ENCODE data around the gene KCNG2. TPM values are rescaled to one million over a fixed set of nuclear protein-coding genes. Genes with fewer than 3 reads are reported as not detected.
A peak's percentile ranks its signal among the peaks of the same experiment; 100 is the strongest.

Gene KCNG2
- total RNA-seq, 1 donor from 2014 or later: not detected

- H3K36me3 Mint-ChIP-seq (ENCODE audit: low read depth): peaks cover 5% of the 10 kb centered on the region
- no peaks in the 10 kb centered on the region for H3K27me3 Mint-ChIP-seq (ENCODE audit: low read depth)
- no peaks in the 10 kb centered on the region for H3K9me3 Mint-ChIP-seq
- peaks cover 5% of the 10 kb centered on the region for H3K4me1 Mint-ChIP-seq
- no peak overlapping the region for H3K27ac Mint-ChIP-seq (ENCODE audit: unreplicated experiment)
- no peak for DNase-seq (ENCODE audit: low read depth, low spot score)
- H3K4me3 Mint-ChIP-seq: peak overlapping the region; percentile 23
- no peak for TF ChIP-seq CTCF (conservative IDR thresholded peaks at IDR 0.05)
These were observed 146.5 kb downstream of the KCNG2 start for GRCh38 chr18:79944126-79944731.

- DNase-seq (ENCODE audit: low read depth, low spot score): no peak
- H3K4me3 Mint-ChIP-seq: peak overlapping the region; percentile 23
- TF ChIP-seq CTCF (conservative IDR thresholded peaks at IDR 0.05): no peak
- peaks cover 9% of the 10 kb centered on the region for H3K4me1 Mint-ChIP-seq
- H3K9me3 Mint-ChIP-seq: no peaks in the 10 kb centered on the region
- no peaks in the 10 kb centered on the region for H3K27me3 Mint-ChIP-seq (ENCODE audit: low read depth)
- no peak overlapping the region for H3K27ac Mint-ChIP-seq (ENCODE audit: unreplicated experiment)
- peaks cover 3% of the 10 kb centered on the region for H3K36me3 Mint-ChIP-seq (ENCODE audit: low read depth)
These were observed 147.0 kb downstream of the KCNG2 start for GRCh38 chr18:79944746-79945117.

- peaks cover 15% of the 10 kb centered on the region for H3K4me1 Mint-ChIP-seq
- no peak overlapping the region for H3K4me3 Mint-ChIP-seq
- H3K27me3 Mint-ChIP-seq (ENCODE audit: low read depth): peaks cover 2% of the 10 kb centered on the region
- no peak for DNase-seq (ENCODE audit: low read depth, low spot score)
- no peaks in the 10 kb centered on the region for H3K9me3 Mint-ChIP-seq
- no peak for TF ChIP-seq CTCF (conservative IDR thresholded peaks at IDR 0.05)
- no peaks in the 10 kb centered on the region for H3K36me3 Mint-ChIP-seq (ENCODE audit: low read depth)
- H3K27ac Mint-ChIP-seq (ENCODE audit: unreplicated experiment): no peak overlapping the region
These were observed 147.6 kb downstream of the KCNG2 start for GRCh38 chr18:79945118-79946042.

- peaks cover 18% of the 10 kb centered on the region for H3K4me1 Mint-ChIP-seq
- H3K27me3 Mint-ChIP-seq (ENCODE audit: low read depth): peaks cover 3% of the 10 kb centered on the region
- no peak overlapping the region for H3K4me3 Mint-ChIP-seq
- DNase-seq (ENCODE audit: low read depth, low spot score): no peak
- no peaks in the 10 kb centered on the region for H3K9me3 Mint-ChIP-seq
- H3K36me3 Mint-ChIP-seq (ENCODE audit: low read depth): no peaks in the 10 kb centered on the region
- no peak for TF ChIP-seq CTCF (conservative IDR thresholded peaks at IDR 0.05)
- H3K27ac Mint-ChIP-seq (ENCODE audit: unreplicated experiment): no peak overlapping the region
These were observed 149.5 kb downstream of the KCNG2 start for GRCh38 chr18:79947054-79947755.

GRCh38 chr18:79947881-79948610, 150.3 kb downstream of the KCNG2 start:
- DNase-seq (ENCODE audit: low read depth, low spot score): no peak
- H3K27ac Mint-ChIP-seq (ENCODE audit: unreplicated experiment): no peak overlapping the region
- H3K9me3 Mint-ChIP-seq: no peaks in the 10 kb centered on the region
- peak overlapping the region; percentile 75 for H3K4me3 Mint-ChIP-seq
- H3K4me1 Mint-ChIP-seq: peaks cover 18% of the 10 kb centered on the region
- TF ChIP-seq CTCF (conservative IDR thresholded peaks at IDR 0.05): no peak
- H3K27me3 Mint-ChIP-seq (ENCODE audit: low read depth): peaks cover 10% of the 10 kb centered on the region
- H3K36me3 Mint-ChIP-seq (ENCODE audit: low read depth): no peaks in the 10 kb centered on the region
